GM21515 (cell line): ENCODE results near the gene GHSR.

ENCODE experiments used
- ATAC-seq: cut with Tn5 transposase; IDR thresholded peaks from one replicate; pipeline ENCODE4 v1.9.1; 2021; ENCODE audit not compliant: unreplicated experiment

The GHSR gene

DNA sequence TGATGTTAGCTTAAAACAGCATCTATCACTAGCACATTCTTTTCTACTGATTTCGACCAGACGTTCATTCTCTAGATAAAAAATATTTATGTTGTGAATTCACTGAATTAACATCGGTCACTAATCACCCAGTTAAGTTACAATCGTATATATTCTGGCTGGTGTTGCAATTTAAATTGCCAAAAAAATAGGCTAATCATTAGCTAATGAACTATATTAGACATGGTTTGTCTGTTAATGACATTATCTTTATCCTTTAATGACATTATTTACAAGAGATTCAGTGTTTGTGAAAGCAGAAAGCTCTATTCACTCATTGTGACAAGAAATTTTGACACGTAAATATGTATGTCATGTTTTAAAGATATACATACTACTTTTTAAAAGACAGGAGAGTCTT lies 6.7 kb downstream of the GHSR start:
- no peak for ATAC-seq

DNA sequence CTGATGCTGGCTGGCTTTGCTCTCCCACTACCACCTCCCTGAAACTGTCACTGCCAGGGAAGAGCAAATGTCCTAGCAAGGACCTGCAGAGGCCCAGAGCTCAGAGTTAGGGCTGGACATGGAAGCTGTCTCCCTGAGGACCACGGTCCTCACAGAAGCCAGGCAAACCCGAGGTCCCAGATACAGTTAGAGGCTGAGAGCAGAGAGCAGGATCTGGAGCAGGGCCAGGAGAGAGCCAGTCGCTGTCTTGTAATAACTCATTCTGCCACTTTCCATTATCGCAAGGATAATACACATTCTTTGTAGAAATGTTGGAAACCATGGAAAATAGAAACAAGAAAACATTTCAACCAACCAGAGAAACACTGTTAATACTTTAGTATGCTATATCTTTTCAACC lies 10.1 kb downstream of the GHSR start:
- ATAC-seq: no peak

DNA sequence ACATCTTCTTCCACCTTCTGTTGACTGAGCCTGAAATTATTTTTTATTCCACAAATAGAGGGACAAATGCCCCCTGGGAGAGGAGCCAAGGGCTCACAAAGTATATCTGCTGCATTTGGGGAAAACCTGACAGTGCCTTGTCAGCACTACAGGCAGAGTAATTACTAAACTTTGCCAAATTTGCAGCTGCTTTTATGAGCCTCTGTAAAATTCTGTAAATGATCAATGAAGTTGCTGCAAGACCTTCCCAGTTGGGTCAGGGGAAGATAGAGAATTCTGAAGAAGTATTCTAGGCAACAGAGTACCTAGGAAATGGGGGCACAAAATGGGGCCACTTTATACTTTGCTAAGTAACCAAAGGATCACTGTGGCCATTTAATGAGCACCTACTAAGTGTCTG lies 10.5 kb downstream of the GHSR start:
- ATAC-seq: no peak

DNA sequence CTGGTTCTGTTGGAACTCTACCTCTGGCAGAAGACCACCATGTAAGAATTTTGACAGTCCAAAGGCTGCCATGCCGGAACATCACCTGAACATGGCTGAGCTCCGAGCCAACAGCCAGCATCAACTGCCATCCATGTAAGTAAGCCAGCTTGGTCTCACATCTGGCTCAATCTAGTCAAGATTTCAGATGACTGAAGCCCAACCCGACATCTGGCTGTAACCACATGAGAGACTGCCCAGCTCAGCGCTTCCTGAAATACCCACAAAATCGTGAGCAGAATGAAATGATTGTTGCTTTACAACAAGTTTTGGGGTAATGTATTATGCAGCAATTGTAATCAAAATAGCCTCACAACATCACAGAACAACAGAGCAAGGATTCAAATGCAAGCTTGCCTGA lies 32.9 kb downstream of the GHSR start:
- ATAC-seq: no peak

DNA sequence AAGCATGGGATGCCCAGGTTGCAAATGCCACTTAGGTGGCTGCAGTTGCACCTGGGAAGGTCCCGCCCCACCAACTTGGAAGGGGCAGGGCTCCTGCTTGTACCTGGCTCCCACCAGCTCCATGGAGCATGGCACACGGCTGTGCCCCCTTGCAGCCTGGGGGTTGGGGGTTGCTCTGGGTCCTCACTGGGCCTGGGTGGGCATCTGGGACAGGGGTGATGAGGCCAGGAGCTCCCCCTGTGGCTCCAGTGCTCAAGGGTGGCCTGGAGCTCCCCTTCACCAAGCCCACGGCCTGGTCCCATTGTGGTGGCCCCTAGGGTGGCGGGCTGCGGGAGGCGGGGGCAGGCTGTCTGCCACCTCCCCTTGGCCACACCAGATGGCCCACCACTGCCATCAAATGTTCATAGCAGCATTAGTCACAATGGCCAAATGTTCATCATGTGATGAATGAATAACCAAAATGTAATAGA lies 36.7 kb downstream of the GHSR start:
- ATAC-seq: no peak

DNA sequence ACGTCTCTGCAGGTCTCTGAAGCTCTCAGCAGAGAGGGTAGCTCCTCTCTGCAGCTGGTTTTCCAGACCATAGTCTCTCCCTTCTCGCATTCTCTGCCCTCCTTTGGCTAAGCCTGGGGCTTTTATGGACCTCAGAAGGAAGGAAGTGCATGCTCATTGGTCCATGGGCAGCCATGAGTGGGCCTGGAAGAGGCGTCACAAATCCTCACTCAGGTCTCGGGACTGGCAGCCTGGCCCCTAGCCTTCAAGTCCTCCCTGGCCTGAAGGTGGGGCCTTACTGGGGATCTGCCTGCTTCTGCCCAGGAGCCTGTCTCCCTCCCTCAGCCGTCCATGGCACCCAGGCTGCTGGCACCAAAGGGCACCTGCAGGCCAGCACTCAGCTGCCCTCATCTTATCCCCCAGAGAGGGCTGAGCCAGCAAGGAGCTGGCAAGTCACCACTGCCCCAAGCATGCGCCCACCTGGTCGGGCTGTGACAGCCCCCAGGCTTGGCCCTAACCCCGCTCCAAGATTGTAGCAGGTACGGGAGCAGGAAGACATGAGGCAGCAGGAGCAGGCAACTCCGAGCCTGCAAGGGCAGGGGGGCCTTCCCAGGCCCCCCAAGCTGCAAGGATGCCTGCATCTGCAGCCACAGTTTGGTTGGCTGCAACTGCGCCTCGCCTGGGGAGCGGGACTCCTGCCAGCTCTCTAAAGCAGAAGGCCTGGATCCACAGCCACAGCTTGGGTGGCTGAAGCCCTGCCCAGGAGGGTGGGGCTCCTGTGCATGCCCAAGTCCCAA lies 37.4 kb downstream of the GHSR start:
- ATAC-seq: no peak

DNA sequence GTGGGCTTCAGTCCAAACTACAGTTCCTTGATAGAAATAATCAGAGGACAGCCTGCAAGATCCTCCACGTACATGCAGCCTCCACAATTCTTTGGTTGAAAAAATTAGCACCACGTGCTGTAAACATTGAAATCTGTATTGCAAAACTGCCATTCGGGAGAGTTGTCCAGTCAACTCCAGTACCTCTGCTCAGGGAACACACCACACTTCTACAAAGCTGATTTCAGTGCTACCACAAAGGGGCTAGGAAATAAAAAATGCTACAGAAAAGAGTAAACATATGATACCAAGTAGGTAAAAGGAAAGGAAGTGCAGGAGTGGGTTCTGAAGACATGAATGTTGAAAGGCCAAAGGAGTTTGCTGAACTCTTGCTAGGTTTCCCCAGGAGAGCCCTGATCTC lies 40.4 kb downstream of the GHSR start:
- no peak for ATAC-seq

DNA sequence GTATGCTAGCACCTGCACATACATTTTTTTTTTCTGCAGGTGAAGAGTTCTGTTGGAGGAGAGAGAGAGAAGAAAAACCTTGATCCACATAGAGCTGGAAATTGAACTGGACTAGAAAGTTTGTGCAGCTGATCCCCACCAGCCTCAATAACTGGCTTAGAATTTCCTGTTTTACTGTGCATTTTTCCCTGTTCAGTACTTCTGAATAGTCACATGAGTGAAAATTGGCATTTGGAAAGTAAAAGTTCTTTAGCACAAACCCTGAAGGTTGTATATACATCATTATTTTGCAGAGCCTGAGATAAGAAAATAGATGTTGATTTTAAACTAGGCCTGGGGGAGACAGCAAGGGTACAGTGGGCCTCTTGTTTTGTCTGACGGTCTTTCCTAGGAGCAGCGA lies 42.3 kb downstream of the GHSR start:
- ATAC-seq: no peak

DNA sequence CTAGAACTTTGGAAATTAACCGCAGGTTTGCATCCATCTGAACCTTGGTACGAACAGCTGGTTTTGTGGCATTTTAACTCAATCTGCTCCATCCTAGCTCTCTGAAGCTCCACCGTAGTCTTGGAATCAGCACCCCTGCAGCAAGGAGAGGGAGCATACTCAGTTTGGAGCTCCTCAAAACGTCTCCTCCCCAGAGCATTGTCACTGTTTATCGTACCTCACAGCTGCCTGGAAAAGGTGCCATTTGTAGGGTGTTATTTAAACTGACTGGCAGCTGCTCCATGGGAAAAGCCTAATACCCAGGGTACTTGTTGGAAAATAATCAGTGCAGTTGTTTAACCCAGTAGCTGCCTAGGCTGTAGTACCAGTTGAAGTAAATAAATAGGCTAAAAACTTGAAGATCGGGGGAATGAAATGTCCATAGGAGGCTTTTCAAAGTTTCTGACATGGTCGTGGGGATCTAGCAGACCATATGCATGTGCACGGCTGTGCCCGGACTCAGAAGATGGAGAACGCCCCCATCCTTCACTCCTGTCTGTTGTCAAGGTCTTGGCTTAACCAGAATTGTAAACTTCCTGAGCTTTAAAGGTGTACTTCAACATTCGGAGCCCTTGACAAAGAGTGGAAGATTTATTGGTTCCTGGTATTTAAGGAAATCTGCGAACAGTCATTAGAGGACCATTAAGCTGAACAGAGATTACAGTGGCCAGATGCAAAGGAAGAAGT lies 43.9 kb downstream of the GHSR start:
- ATAC-seq: no peak

DNA sequence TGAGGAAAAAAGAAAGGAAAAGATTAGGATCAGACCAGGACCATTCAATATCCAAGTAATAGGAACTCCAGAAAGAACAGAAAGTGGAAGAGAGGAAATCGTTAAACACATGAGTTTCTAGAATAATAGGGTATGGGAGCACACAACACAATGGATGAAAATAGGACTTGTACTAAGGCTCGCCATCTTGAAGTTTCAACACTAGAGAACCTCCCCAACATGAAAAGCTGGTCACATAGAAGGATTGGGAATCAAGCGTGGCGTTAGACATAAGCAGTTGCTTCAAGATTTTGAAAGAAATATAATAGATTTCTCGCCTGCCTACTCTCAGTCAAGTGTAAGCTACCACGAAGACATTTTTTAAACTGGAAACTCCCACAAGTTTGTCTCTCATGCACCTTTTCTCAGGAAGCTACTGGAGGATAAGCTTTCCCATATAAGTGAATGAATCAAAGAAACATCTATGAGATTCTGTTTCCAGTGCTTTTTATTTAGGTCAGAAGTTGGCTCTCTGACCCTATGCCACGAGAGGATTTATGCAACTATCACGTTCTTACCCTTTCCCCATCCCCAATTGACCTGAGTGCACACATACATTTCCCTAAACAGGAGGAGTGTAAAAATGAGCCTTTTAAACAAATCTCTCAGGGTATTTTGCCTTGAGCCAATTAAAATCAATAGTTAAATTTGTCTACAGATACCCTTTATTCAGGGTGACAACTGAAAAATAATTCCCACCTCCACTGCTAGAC lies 45.2 kb downstream of the GHSR start:
- no peak for ATAC-seq

DNA sequence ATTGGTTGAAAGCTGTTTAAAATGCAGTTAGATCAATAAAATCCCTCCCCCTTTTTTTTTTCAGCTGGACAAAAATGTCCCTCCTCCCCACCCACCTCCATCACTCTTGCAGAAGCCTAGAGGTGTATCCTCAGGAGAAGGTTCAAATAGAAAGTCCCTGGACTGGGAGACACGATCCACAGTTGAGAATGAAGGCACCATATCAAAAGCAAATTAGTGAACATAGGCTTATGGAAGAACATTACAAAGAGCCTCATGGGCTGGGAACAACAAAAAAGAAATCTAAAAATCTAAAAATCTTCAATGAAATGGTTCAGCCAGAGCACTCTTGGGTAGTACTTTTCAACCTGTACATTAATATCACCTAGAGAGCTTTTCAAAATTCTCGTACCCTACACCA lies 46.2 kb downstream of the GHSR start:
- ATAC-seq: no peak

DNA sequence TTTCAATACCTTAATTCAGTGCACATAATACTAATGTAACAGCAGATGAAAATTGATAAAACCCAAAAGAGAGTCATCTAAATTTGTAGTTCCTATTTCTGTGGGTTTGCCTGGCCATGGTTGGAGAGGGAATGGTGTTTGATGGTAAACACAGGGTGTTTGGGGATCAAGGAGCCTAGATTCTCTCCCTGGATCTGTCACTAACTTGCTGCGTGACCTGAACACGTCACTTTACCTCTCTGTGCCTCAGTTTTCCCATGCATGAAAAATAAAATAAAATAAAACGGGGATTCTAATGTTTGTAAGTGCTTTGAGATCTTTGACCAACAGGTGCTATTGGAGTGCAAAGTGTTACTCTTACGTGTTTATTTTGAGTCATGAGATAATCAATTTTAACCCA lies 49.8 kb downstream of the GHSR start:
- no peak for ATAC-seq

DNA sequence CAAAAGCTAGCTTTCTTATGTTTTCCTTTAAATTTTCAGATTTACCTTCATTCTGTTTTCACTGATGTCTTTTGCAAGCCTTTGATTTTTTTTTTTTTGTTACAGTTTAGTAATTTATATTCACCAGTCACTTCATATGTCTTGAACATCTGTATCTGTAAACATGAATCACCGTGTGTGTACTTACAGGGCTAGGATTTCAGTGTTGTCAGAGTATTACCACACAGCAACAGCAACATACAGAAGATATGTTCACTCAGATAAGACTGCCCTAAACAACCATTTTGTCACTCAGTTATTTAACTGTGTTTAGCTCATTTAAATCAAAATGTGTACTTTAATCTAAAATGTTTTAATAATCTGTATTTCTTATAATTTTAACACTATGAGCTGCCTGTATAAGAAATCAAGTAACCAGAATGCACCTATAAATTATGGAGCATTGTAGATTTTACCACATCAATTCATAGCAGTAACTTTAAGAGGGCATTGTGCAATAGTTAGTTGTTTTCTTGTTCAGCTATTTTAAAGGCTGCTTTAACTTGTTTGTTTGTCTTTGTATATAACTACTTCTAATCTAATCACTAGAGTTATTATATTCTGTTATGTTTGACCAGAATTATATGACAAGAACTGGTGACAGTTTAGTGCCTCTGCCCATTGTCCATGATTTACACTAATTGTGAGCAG lies 50.4 kb downstream of the GHSR start:
- ATAC-seq: no peak

DNA sequence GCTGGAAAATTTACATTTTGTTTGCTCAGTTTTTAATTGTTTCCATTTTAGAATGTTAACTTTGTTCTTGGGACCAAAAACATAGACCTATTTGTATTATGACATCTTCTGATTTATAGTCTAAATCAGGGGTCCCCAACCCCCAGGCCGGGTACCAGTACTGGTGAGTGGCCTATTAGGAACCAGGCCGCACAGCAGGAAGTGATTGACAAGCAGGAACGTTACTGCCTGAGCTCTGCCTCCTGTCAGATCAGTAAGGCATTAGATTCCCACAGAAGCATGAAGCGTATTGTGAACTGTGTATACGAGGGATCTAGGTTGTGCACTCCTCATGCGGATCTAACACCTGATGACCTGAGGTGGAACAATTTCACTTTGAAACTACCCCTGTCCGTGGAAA lies 51.9 kb downstream of the GHSR start:
- ATAC-seq: no peak

DNA sequence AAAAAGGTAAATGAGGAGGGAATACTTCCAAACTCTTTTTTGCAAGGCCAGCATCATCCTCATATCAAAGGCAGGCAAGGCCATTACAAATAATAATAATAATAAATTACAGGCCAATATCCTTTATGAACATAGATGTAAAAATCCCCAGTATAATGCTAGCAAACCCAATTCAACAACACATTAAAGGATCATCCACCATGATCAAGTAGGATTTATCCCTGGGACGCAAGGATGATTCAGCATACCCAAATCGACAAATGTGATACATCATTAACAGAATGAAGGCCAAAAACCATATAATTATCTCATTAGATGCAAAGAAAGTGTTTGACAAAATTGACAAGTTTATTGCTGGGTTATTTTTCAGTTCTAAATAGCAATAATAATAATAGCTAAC lies 53.6 kb downstream of the GHSR start:
- ATAC-seq: no peak
